MM.1S (cell line): Measurements from ENCODE around the gene P4HA1.

Experiments used
- EZH2 ChIP-seq: fragments of 300-600 bp; sonication (generic); optimal IDR thresholded peaks from 2 replicates; pipeline ENCODE3; 2017; ENCODE audit warnings: low read depth, mild to moderate bottlenecking, antibody characterized with exemption, low read length, mixed read lengths
- EZH2phosphoT487 ChIP-seq: fragments of 300-600 bp; sonication (generic); IDR thresholded peaks from 2 replicates; pipeline ENCODE4 v1.6.1; 2018; ENCODE audit warnings: antibody characterized with exemption, low read length
- TF ChIP-seq, protein P1 (sequence below): fragments of 300-600 bp; sonication (generic); IDR thresholded peaks from 2 replicates; pipeline ENCODE4 v1.5.1; 2016; ENCODE audit warnings: antibody characterized with exemption, low read length, mixed read lengths

DNA sequence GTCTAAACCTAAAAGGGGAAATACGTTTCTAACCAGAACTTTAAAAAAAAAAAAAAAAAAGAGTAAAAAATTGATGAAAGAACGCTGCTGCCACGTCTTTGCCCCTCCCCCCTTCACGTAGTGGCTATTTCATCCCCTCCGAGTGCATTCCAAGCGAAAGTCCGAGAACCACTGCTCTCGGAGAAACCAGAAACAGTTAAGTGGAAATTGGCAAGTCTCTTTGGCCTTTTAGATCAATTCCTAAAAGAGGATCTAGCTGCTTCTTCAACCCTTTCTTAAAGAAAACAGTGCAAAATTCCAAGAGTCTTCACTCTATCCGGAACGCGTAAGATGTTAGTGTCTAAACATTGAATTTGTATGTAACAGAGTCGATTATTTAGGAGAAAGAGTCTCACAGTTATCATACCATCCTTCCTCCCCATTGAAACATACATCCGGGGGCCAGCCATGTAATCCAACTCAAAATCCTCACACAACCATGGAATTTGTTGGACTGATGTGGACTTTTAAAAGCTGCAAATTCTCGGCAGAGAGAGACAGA lies 1.1 kb downstream of the P4HA1 start:
- TF ChIP-seq, protein P1, sequence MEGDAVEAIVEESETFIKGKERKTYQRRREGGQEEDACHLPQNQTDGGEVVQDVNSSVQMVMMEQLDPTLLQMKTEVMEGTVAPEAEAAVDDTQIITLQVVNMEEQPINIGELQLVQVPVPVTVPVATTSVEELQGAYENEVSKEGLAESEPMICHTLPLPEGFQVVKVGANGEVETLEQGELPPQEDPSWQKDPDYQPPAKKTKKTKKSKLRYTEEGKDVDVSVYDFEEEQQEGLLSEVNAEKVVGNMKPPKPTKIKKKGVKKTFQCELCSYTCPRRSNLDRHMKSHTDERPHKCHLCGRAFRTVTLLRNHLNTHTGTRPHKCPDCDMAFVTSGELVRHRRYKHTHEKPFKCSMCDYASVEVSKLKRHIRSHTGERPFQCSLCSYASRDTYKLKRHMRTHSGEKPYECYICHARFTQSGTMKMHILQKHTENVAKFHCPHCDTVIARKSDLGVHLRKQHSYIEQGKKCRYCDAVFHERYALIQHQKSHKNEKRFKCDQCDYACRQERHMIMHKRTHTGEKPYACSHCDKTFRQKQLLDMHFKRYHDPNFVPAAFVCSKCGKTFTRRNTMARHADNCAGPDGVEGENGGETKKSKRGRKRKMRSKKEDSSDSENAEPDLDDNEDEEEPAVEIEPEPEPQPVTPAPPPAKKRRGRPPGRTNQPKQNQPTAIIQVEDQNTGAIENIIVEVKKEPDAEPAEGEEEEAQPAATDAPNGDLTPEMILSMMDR: no peak
- TF ChIP-seq EZH2phosphoT487 (no peak), EZH2 (no peak)
